ENCODE data around the gene CIRBP.
"Not testable (repeated sequence)": the region's sequence is repeated elsewhere in the genome, so short reads cannot be mapped to it uniquely, and the experiment has no call there.

CIRBP gene

GRCh38 chr19:1245494-1246264, 23.5 kb upstream of the CIRBP start:
- DNase-seq, result no peak

GRCh38 chr19:1246265-1247087, 22.7 kb upstream of the CIRBP start:
- not testable (repeated sequence) for DNase-seq

- no peak for DNase-seq
These were observed 21.4 kb upstream of the CIRBP start for GRCh38 chr19:1247748-1248138.

GRCh38 chr19:1248139-1248785, 20.9 kb upstream of the CIRBP start, which contains the start of gene MIDN:
TSS of gene MIDN (plus strand) at chr19:1248583. CDS start at chr19:1250297, 1,714 bp downstream.
- peak; percentile 56 for DNase-seq

GRCh38 chr19:1248786-1249297, 20.3 kb upstream of the CIRBP start:
- DNase-seq, result peak; percentile 80

GRCh38 chr19:1249298-1249989, 19.7 kb upstream of the CIRBP start:
- peak; percentile 91 for DNase-seq

GRCh38 chr19:1249990-1250436, 19.1 kb upstream of the CIRBP start:
- no peak for DNase-seq

- DNase-seq, result no peak
These were observed 18.5 kb upstream of the CIRBP start for GRCh38 chr19:1250437-1251260.

- peak; percentile 49 for DNase-seq
These were observed 17.6 kb upstream of the CIRBP start for GRCh38 chr19:1251330-1252220.

- DNase-seq, result no peak
These were observed 16.8 kb upstream of the CIRBP start for GRCh38 chr19:1252221-1252820.

GRCh38 chr19:1252821-1253513, 16.2 kb upstream of the CIRBP start:
- peak; percentile 60 for DNase-seq

- DNase-seq, result no peak
These were observed 15.5 kb upstream of the CIRBP start for GRCh38 chr19:1253514-1254080.

GRCh38 chr19:1254081-1254527, 15.0 kb upstream of the CIRBP start:
- no peak for DNase-seq

GRCh38 chr19:1254530-1255185, 14.5 kb upstream of the CIRBP start:
- no peak for DNase-seq

GRCh38 chr19:1255186-1256161, 13.7 kb upstream of the CIRBP start:
- DNase-seq, result no peak

GRCh38 chr19:1256646-1257474, 12.3 kb upstream of the CIRBP start:
- no peak for DNase-seq
